Measurements from ENCODE around the gene SRSF4.

GRCh38 chr1:29227511-29227910 lies 45.8 kb upstream of the SRSF4 start:
- no peak for TF ChIP-seq CTCF (IDR thresholded peaks at IDR 0.05)
- TF ChIP-seq POLR2AphosphoS5 (IDR thresholded peaks at IDR 0.05) = no peak
- TF ChIP-seq EP300 (IDR thresholded peaks at IDR 0.05) = no peak

Measured in gastroesophageal sphincter (tissue), 3 donors.